ENCODE measurements around the gene SYTL3.

SYTL3 gene

DNA sequence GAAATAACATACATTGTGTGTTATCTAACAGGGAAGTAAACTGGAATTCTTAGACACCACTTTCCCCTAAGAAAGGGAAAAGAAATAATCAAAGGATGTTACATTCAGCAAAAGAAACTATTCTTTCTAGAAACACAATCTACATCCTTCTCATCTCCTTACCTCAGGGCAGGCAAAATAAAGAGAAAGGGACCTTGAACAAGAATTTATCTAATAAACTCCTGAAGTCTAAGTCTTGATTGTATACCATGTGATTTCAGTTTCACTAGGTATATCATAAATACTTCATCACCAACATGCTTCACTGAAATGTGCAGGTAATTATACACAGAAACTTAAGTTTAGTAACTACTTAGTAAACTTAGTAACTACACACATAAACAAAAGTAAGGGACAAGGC lies 154.4 kb downstream of the SYTL3 start:
- Histone ChIP-seq H3K9ac (ENCODE audit: low read length) (no peak overlapping the region), H4K8ac (ENCODE audit: low read depth, low read length) (no peak overlapping the region)

DNA sequence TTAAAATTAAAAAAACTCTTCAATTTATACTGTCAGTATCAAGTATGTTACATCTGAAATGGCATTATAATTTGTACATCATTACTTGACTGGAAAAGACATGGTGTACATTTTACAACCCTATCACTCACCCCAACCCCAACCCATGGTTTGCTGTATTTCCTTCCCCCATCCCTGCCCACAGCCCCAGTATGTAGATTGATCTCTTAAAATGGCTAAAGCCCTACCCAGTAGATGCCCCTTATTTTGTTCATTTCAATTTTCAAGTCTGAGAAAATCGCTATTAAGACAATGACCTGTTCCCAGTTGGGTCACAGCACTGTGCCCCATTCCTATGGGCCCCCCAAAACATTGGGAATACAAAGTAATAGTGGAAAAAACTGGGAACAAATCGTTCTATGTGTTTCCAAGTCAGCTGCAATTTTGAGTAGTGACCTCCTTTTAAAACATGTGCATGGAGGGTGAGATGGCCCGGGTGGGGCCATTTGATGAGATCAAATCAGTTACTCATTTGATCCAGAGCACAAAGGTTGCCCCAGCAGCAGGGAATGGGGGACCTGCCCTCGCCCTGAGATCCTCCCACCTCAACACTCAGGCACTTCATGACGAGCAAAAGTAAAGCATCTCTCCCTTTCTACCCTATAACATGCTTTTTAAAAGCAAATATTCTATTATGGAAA lies 156.0 kb downstream of the SYTL3 start:
- H2BK120ac ChIP-seq (ENCODE audit: insufficient read depth, low read length, poor library complexity): no peak overlapping the region
- H3K18ac ChIP-seq (ENCODE audit: low read length): peak overlapping the region; percentile 29
- no peaks in the 10 kb centered on the region for H3K27me3 ChIP-seq (ENCODE audit: insufficient read depth, low read length)
- no peak overlapping the region for H2AK5ac ChIP-seq (ENCODE audit: low read length)
- peaks cover 19% of the 10 kb centered on the region for H3K79me2 ChIP-seq (ENCODE audit: control insufficient read depth, insufficient read depth, low read length, poor library complexity)
- H3K4me2 ChIP-seq (ENCODE audit: low read length): no peak overlapping the region
- H3K9me3 ChIP-seq (ENCODE audit: insufficient read depth, low read depth, low read length): no peaks in the 10 kb centered on the region
- no peak overlapping the region for H2BK12ac ChIP-seq (ENCODE audit: low read length)
- peaks cover 13 to 26% of the 10 kb centered on the region in 2 experiments for H3K4me1 ChIP-seq (ENCODE audit: control insufficient read depth in 1 of 2, insufficient read depth in 2 of 2, low read length in 2 of 2)
- no peak overlapping the region for H2AFZ ChIP-seq (ENCODE audit: insufficient read depth, low read length, poor library complexity)
- H3K79me1 ChIP-seq (ENCODE audit: low read length): peaks cover 9% of the 10 kb centered on the region
- peak overlapping the region; percentile 39 for H2BK5ac ChIP-seq (ENCODE audit: low read depth, low read length, poor library complexity)
- H3K4me3 ChIP-seq (ENCODE audit: low read depth, low read length): no peak overlapping the region
- no peak overlapping the region for H3K14ac ChIP-seq (ENCODE audit: low read length)
- peaks cover 15 to 26% of the 10 kb centered on the region in 2 experiments for H3K36me3 ChIP-seq (ENCODE audit: control insufficient read depth in 1 of 2, insufficient read depth in 2 of 2, low read length in 2 of 2)
- H4K12ac ChIP-seq (ENCODE audit: low read depth, low read length): no peak overlapping the region
- H3K27ac ChIP-seq (ENCODE audit: low read depth, low read length): peak overlapping the region; percentile 46
- H4K8ac ChIP-seq (ENCODE audit: low read depth, low read length): no peak overlapping the region
- H3K23ac ChIP-seq (ENCODE audit: low read length): no peak overlapping the region
- no peak overlapping the region for H3K9ac ChIP-seq (ENCODE audit: low read length)
- no CpG with 5 or more reads among the region's 5 CpGs for WGBS (ENCODE audit: extremely low coverage, insufficient coverage, insufficient read length)
- DNase-seq: no peak
- H4K91ac ChIP-seq (ENCODE audit: low read depth, low read length): no peak overlapping the region
- peak overlapping the region; percentile 91 for H3K4ac ChIP-seq (ENCODE audit: low read depth, low read length)

More for the DNA sequence above, 154.4 kb downstream of the SYTL3 start:
- peak in 1 of 2 donors; percentile 27 for DNase-seq
- Histone ChIP-seq H3K23ac (ENCODE audit: low read length) (no peak overlapping the region), H3K14ac (ENCODE audit: low read length) (no peak overlapping the region), H3K18ac (ENCODE audit: low read length) (no peak overlapping the region), H3K27ac (ENCODE audit: low read depth, low read length) (peak overlapping the region; percentile 80), H2AK5ac (ENCODE audit: low read length) (no peak overlapping the region), H3K79me2 (ENCODE audit: control insufficient read depth, insufficient read depth, low read length, poor library complexity) (peaks cover 17% of the 10 kb centered on the region), H3K4me2 (ENCODE audit: low read length) (peak overlapping the region; percentile 27), H2BK120ac (ENCODE audit: insufficient read depth, low read length, poor library complexity) (no peak overlapping the region), H3K4me1 (ENCODE audit: control insufficient read depth in 1 of 2, insufficient read depth in 2 of 2, low read length in 2 of 2) (peaks cover 16 to 31% of the 10 kb centered on the region in 2 experiments), H3K4ac (ENCODE audit: low read depth, low read length) (no peak overlapping the region), H3K4me3 (ENCODE audit: low read depth, low read length) (no peak overlapping the region), H2BK12ac (ENCODE audit: low read length) (no peak overlapping the region), H4K12ac (ENCODE audit: low read depth, low read length) (no peak overlapping the region), H3K9me3 (ENCODE audit: insufficient read depth, low read depth, low read length) (no peaks in the 10 kb centered on the region), H3K27me3 (ENCODE audit: insufficient read depth, low read length) (no peaks in the 10 kb centered on the region), H3K79me1 (ENCODE audit: low read length) (peaks cover 9% of the 10 kb centered on the region), H3K36me3 (ENCODE audit: control insufficient read depth in 1 of 2, insufficient read depth in 2 of 2, low read length in 2 of 2) (peaks cover 13 to 26% of the 10 kb centered on the region in 2 experiments), H4K91ac (ENCODE audit: low read depth, low read length) (no peak overlapping the region), H2AFZ (ENCODE audit: insufficient read depth, low read length, poor library complexity) (no peak overlapping the region), H2BK5ac (ENCODE audit: low read depth, low read length, poor library complexity) (no peak overlapping the region)

GRCh38 chr6:158807515-158808441 lies 157.9 kb downstream of the SYTL3 start:
- no peak overlapping the region for H2BK5ac ChIP-seq (ENCODE audit: low read depth, low read length, poor library complexity)
- H3K27ac ChIP-seq (ENCODE audit: low read depth, low read length): no peak overlapping the region
- peak overlapping the region; percentile 69 for H3K4ac ChIP-seq (ENCODE audit: low read depth, low read length)
- H4K8ac ChIP-seq (ENCODE audit: low read depth, low read length): no peak overlapping the region
- no peak overlapping the region for H4K91ac ChIP-seq (ENCODE audit: low read depth, low read length)
- H2AK5ac ChIP-seq (ENCODE audit: low read length): no peak overlapping the region
- H3K4me1 ChIP-seq (ENCODE audit: control insufficient read depth in 1 of 2, insufficient read depth in 2 of 2, low read length in 2 of 2): peaks cover 8 to 18% of the 10 kb centered on the region in 2 experiments
- no peak overlapping the region for H3K9ac ChIP-seq (ENCODE audit: low read length)
- H3K14ac ChIP-seq (ENCODE audit: low read length): no peak overlapping the region
- H3K23ac ChIP-seq (ENCODE audit: low read length): no peak overlapping the region
- H3K4me3 ChIP-seq (ENCODE audit: low read depth, low read length): no peak overlapping the region
- no peak overlapping the region for H2BK12ac ChIP-seq (ENCODE audit: low read length)
- H2BK120ac ChIP-seq (ENCODE audit: insufficient read depth, low read length, poor library complexity): no peak overlapping the region
- WGBS (ENCODE audit: extremely low coverage, insufficient coverage, insufficient read length): no CpG with 5 or more reads among the region's 8 CpGs
- peaks cover 15% of the 10 kb centered on the region for H3K79me2 ChIP-seq (ENCODE audit: control insufficient read depth, insufficient read depth, low read length, poor library complexity)
- DNase-seq: no peak
- no peak overlapping the region for H4K12ac ChIP-seq (ENCODE audit: low read depth, low read length)
- peaks cover 7% of the 10 kb centered on the region for H3K79me1 ChIP-seq (ENCODE audit: low read length)
- no peaks in the 10 kb centered on the region for H3K27me3 ChIP-seq (ENCODE audit: insufficient read depth, low read length)
- H2AFZ ChIP-seq (ENCODE audit: insufficient read depth, low read length, poor library complexity): no peak overlapping the region
- H3K9me3 ChIP-seq (ENCODE audit: insufficient read depth, low read depth, low read length): no peaks in the 10 kb centered on the region
- no peak overlapping the region for H3K18ac ChIP-seq (ENCODE audit: low read length)
- peaks cover 17 to 24% of the 10 kb centered on the region in 2 experiments for H3K36me3 ChIP-seq (ENCODE audit: control insufficient read depth in 1 of 2, insufficient read depth in 2 of 2, low read length in 2 of 2)
- H3K4me2 ChIP-seq (ENCODE audit: low read length): no peak overlapping the region

DNA sequence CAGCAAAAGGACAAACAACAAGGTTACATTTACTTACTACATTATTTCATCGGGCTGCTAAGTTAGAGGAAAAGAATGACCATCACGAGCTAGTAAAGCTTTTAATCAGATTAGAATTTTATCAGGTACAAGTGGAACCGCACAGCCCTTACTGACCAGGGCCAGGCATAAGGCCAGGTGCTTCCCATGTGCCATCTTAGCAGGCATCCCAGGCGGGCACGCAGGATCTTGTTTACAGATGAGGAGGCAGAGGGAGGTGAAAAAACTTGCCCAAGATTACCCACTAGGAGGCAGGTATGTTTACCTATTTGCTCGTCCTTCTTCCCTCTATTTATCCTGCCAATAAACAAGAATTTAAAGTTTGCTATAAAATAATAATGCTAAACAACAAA lies 158.6 kb downstream of the SYTL3 start:
- Histone ChIP-seq H3K4me2 (ENCODE audit: low read length) (no peak overlapping the region), H3K14ac (ENCODE audit: low read length) (no peak overlapping the region), H4K12ac (ENCODE audit: low read depth, low read length) (no peak overlapping the region), H3K4me3 (ENCODE audit: low read depth, low read length) (no peak overlapping the region), H3K27me3 (ENCODE audit: insufficient read depth, low read length) (no peaks in the 10 kb centered on the region), H3K9ac (ENCODE audit: low read length) (no peak overlapping the region), H2BK5ac (ENCODE audit: low read depth, low read length, poor library complexity) (no peak overlapping the region), H3K23ac (ENCODE audit: low read length) (no peak overlapping the region), H3K27ac (ENCODE audit: low read depth, low read length) (no peak overlapping the region), H2AFZ (ENCODE audit: insufficient read depth, low read length, poor library complexity) (no peak overlapping the region), H2BK120ac (ENCODE audit: insufficient read depth, low read length, poor library complexity) (no peak overlapping the region), H4K91ac (ENCODE audit: low read depth, low read length) (no peak overlapping the region), H3K79me2 (ENCODE audit: control insufficient read depth, insufficient read depth, low read length, poor library complexity) (peaks cover 22% of the 10 kb centered on the region), H3K4me1 (ENCODE audit: control insufficient read depth in 1 of 2, insufficient read depth in 2 of 2, low read length in 2 of 2) (peaks cover 8 to 21% of the 10 kb centered on the region in 2 experiments), H3K36me3 (ENCODE audit: control insufficient read depth in 1 of 2, insufficient read depth in 2 of 2, low read length in 2 of 2) (peaks cover 22 to 30% of the 10 kb centered on the region in 2 experiments), H4K8ac (ENCODE audit: low read depth, low read length) (no peak overlapping the region), H2BK12ac (ENCODE audit: low read length) (no peak overlapping the region), H3K18ac (ENCODE audit: low read length) (no peak overlapping the region), H3K9me3 (ENCODE audit: insufficient read depth, low read depth, low read length) (peaks cover 2% of the 10 kb centered on the region), H2AK5ac (ENCODE audit: low read length) (no peak overlapping the region), H3K79me1 (ENCODE audit: low read length) (peaks cover 5% of the 10 kb centered on the region), H3K4ac (ENCODE audit: low read depth, low read length) (peak overlapping the region; percentile 69)
- DNase-seq: no peak
- WGBS (ENCODE audit: extremely low coverage, insufficient coverage, insufficient read length): no CpG with 5 or more reads among the region's 6 CpGs

Measured in trophoblast cell (in vitro differentiated cells and primary cell).